ENCODE measurements around the gene NAGLU. TPM values are rescaled to one million over a fixed set of nuclear protein-coding genes. Genes with fewer than 3 reads are reported as not detected.

Gene NAGLU
- total and polyA plus RNA-seq, 2 of the 13 experiments (the other 11 are each of a cell fraction or from before 2014, with no cell fraction given) = 28.2 to 40.1 TPM

DNA sequence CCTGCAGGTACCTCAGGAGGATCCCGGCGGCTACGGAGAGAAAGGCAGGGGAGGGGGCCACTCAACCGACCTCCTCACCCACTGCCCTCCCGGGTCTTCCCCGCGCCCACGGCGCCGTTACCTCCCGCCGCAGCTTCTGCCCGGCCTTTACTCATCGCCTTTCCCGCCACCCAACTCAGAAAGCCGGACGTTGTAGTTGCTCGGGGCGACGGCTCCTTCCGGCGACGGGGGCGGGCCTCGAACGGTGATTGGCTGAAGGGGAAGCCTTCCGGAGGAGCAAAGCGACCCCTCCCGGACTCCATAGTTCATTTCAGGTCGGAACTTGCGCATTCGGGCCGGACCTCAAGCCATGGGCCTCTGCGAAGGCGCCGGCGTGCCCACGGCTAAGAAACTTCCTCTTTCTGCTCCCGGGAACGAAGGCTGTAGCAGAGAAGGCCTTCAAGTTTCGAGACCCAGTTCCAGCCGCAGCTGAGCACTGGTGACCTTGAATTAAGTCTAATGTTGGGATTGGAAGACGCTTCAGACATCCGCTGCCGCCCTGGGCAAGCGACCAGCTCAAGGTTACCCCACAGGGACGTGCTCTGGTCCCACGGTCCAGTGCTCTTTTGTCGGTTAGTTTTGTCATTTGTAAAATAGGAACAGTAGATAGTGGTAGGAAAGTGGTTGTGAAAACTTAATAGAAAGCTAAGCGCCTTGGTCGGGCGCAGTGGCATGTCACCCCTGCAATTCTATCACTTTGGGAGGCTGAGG lies 41.7 kb downstream of the NAGLU start, which contains the start of gene PSMC3IP (continued):
- TF ChIP-seq, protein P1, sequence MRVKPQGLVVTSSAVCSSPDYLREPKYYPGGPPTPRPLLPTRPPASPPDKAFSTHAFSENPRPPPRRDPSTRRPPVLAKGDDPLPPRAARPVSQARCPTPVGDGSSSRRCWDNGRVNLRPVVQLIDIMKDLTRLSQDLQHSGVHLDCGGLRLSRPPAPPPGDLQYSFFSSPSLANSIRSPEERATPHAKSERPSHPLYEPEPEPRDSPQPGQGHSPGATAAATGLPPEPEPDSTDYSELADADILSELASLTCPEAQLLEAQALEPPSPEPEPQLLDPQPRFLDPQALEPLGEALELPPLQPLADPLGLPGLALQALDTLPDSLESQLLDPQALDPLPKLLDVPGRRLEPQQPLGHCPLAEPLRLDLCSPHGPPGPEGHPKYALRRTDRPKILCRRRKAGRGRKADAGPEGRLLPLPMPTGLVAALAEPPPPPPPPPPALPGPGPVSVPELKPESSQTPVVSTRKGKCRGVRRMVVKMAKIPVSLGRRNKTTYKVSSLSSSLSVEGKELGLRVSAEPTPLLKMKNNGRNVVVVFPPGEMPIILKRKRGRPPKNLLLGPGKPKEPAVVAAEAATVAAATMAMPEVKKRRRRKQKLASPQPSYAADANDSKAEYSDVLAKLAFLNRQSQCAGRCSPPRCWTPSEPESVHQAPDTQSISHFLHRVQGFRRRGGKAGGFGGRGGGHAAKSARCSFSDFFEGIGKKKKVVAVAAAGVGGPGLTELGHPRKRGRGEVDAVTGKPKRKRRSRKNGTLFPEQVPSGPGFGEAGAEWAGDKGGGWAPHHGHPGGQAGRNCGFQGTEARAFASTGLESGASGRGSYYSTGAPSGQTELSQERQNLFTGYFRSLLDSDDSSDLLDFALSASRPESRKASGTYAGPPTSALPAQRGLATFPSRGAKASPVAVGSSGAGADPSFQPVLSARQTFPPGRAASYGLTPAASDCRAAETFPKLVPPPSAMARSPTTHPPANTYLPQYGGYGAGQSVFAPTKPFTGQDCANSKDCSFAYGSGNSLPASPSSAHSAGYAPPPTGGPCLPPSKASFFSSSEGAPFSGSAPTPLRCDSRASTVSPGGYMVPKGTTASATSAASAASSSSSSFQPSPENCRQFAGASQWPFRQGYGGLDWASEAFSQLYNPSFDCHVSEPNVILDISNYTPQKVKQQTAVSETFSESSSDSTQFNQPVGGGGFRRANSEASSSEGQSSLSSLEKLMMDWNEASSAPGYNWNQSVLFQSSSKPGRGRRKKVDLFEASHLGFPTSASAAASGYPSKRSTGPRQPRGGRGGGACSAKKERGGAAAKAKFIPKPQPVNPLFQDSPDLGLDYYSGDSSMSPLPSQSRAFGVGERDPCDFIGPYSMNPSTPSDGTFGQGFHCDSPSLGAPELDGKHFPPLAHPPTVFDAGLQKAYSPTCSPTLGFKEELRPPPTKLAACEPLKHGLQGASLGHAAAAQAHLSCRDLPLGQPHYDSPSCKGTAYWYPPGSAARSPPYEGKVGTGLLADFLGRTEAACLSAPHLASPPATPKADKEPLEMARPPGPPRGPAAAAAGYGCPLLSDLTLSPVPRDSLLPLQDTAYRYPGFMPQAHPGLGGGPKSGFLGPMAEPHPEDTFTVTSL (CRISPR knock-in tag; IDR thresholded peaks at IDR 0.05; ENCODE audit: borderline replicate concordance) = no peak
- TF ChIP-seq ELF1 (CRISPR knock-in tag; IDR thresholded peaks at IDR 0.05) (peak; percentile 83), ATF1 (CRISPR knock-in tag; IDR thresholded peaks at IDR 0.05) (peak; percentile 82), ZNF446 (CRISPR knock-in tag; IDR thresholded peaks at IDR 0.05) (peak; percentile 83; the same call in 1 of the 2 replicates), KDM5B (CRISPR knock-in tag; IDR thresholded peaks at IDR 0.05; ENCODE audit: borderline replicate concordance) (peak; percentile 85), ZNF550 (CRISPR knock-in tag; IDR thresholded peaks at IDR 0.05; ENCODE audit: borderline replicate concordance) (peak; percentile 10; the same call in 1 of the 2 replicates), DNMT1 (CRISPR knock-in tag; IDR thresholded peaks at IDR 0.05) (peak; percentile 30; the same call in 1 of the 2 replicates)
- TF ChIP-seq, protein P2, sequence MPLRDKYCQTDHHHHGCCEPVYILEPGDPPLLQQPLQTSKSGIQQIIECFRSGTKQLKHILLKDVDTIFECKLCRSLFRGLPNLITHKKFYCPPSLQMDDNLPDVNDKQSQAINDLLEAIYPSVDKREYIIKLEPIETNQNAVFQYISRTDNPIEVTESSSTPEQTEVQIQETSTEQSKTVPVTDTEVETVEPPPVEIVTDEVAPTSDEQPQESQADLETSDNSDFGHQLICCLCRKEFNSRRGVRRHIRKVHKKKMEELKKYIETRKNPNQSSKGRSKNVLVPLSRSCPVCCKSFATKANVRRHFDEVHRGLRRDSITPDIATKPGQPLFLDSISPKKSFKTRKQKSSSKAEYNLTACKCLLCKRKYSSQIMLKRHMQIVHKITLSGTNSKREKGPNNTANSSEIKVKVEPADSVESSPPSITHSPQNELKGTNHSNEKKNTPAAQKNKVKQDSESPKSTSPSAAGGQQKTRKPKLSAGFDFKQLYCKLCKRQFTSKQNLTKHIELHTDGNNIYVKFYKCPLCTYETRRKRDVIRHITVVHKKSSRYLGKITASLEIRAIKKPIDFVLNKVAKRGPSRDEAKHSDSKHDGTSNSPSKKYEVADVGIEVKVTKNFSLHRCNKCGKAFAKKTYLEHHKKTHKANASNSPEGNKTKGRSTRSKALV (CRISPR knock-in tag; IDR thresholded peaks at IDR 0.05) = peak; percentile 43
- TF ChIP-seq, protein P3, sequence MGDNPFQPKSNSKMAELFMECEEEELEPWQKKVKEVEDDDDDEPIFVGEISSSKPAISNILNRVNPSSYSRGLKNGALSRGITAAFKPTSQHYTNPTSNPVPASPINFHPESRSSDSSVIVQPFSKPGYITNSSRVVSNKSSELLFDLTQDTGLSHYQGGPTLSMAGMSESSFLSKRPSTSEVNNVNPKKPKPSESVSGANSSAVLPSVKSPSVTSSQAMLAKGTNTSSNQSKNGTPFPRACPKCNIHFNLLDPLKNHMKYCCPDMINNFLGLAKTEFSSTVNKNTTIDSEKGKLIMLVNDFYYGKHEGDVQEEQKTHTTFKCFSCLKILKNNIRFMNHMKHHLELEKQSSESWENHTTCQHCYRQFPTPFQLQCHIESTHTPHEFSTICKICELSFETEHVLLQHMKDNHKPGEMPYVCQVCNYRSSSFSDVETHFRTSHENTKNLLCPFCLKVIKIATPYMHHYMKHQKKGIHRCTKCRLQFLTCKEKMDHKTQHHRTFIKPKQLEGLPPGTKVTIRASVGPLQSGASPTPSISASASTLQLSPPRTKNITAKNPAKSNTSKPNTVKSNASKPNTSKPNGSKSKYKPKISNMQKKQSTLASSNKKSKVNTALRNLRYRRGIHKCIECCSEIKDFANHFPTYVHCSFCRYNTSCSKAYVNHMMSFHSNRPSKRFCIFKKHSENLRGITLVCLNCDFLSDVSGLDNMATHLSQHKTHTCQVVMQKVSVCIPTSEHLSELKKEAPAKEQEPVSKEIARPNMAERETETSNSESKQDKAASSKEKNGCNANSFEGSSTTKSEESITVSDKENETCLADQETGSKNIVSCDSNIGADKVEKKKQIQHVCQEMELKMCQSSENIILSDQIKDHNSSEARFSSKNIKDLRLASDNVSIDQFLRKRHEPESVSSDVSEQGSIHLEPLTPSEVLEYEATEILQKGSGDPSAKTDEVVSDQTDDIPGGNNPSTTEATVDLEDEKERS (CRISPR knock-in tag; IDR thresholded peaks at IDR 0.05) = peak; percentile 80
- TF ChIP-seq, protein P4, sequence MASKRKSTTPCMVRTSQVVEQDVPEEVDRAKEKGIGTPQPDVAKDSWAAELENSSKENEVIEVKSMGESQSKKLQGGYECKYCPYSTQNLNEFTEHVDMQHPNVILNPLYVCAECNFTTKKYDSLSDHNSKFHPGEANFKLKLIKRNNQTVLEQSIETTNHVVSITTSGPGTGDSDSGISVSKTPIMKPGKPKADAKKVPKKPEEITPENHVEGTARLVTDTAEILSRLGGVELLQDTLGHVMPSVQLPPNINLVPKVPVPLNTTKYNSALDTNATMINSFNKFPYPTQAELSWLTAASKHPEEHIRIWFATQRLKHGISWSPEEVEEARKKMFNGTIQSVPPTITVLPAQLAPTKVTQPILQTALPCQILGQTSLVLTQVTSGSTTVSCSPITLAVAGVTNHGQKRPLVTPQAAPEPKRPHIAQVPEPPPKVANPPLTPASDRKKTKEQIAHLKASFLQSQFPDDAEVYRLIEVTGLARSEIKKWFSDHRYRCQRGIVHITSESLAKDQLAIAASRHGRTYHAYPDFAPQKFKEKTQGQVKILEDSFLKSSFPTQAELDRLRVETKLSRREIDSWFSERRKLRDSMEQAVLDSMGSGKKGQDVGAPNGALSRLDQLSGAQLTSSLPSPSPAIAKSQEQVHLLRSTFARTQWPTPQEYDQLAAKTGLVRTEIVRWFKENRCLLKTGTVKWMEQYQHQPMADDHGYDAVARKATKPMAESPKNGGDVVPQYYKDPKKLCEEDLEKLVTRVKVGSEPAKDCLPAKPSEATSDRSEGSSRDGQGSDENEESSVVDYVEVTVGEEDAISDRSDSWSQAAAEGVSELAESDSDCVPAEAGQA (IDR thresholded peaks at IDR 0.05; ENCODE audit: low read depth) = peak; percentile 78
- TF ChIP-seq, protein P4 (CRISPR knock-in tag; IDR thresholded peaks at IDR 0.05; ENCODE audit: borderline replicate concordance) = no peak

Data from HepG2 (cell line).